IMR-90 (cell line): Measurements from ENCODE around the gene HLA-DOB. TPM values are rescaled to one million over a fixed set of nuclear protein-coding genes. Genes with fewer than 3 reads are reported as not detected.

Source experiments
- ATAC-seq: fragments of 200-7000 bp; cut with Tn5 transposase; 2 replicates; pipeline ENCODE4 v1.9.1; 2020; ENCODE audit warnings: low read depth, mild to moderate bottlenecking, moderate library complexity
- BruUV-seq: library from RNA; stranded (reverse); fragments of 400-500 nt; replicated peaks from 2 replicates; lab custom pipeline; 2021; lab: Mats Ljungman, UMichigan
- CTCF ChIA-PET: fragments of 300-600 bp; formaldehyde crosslinking; extraction: SDS; loops from one replicate; lab custom pipeline; 2021; ENCODE audit warnings: antibody characterized with exemption; lab: Yijun Ruan, JAX
- POLR2A ChIA-PET: fragments of 300-600 bp; sonication (Branson Sonifier 250); formaldehyde crosslinking; loops from one replicate; lab custom pipeline; 2022; ENCODE audit warnings: antibody characterized with exemption; ENCODE audit not compliant: unreplicated experiment; lab: Charles Lee
- DNase-seq: peaks from one replicate; pipeline ENCODE4 v3.0.0; 2013
- H2AFZ ChIP-seq: replicated peaks from 2 replicates; pipeline ENCODE3; 2013; ENCODE audit warnings: low read length, mild to moderate bottlenecking; ENCODE audit not compliant: poor library complexity
- H2AK5ac ChIP-seq: 2 replicates; pipeline ENCODE4 v1.6.1; 2013; ENCODE audit warnings: low read depth, low read length, inconsistent platforms
- H2AK9ac ChIP-seq: replicated peaks from 2 replicates; pipeline ENCODE3; 2013; ENCODE audit warnings: mild to moderate bottlenecking, low read depth, low read length, moderate library complexity; ENCODE audit not compliant: poor library complexity
- H2BK120ac ChIP-seq: 2 replicates; pipeline ENCODE4 v1.6.1; 2013; ENCODE audit warnings: low read depth, low read length, inconsistent platforms
- H2BK15ac ChIP-seq: 3 replicates; pipeline ENCODE4 v1.6.1; 2013; ENCODE audit warnings: low read depth, low read length, inconsistent platforms
- H2BK20ac ChIP-seq: 2 replicates; pipeline ENCODE4 v1.6.1; 2013; ENCODE audit warnings: low read depth, mild to moderate bottlenecking, inconsistent platforms, low read length, moderate library complexity
- H2BK5ac ChIP-seq: 2 replicates; pipeline ENCODE4 v1.6.1; 2013; ENCODE audit warnings: mild to moderate bottlenecking, low read depth, low read length, inconsistent platforms; ENCODE audit not compliant: poor library complexity, severe bottlenecking
- H3K14ac ChIP-seq: replicated peaks from 2 replicates; pipeline ENCODE4 v1.6.1; 2013; ENCODE audit warnings: low read depth, low read length, inconsistent platforms
- H3K18ac ChIP-seq: 2 replicates; pipeline ENCODE4 v1.6.1; 2013; ENCODE audit warnings: low read depth, low read length, control low read depth
- H3K23ac ChIP-seq: 2 replicates; pipeline ENCODE4 v1.6.1; 2013; ENCODE audit warnings: low read depth, low read length, inconsistent platforms
- H3K27ac ChIP-seq: 2 replicates; pipeline ENCODE4 v1.5.1; 2013; ENCODE audit warnings: mild to moderate bottlenecking, control low read depth, low read length; ENCODE audit not compliant: insufficient read depth
- H3K27me3 ChIP-seq: 2 replicates; pipeline ENCODE4 v1.6.1; 2013; ENCODE audit warnings: low read length; ENCODE audit not compliant: control insufficient read depth, insufficient read depth
- H3K36me3 ChIP-seq: 2 replicates; pipeline ENCODE4 v1.6.1; 2013; ENCODE audit warnings: low read length, mixed read lengths; ENCODE audit not compliant: control insufficient read depth, insufficient read depth
- H3K4ac ChIP-seq: 2 replicates; pipeline ENCODE4 v1.6.1; 2013; ENCODE audit warnings: low read depth, low read length, inconsistent platforms
- H3K4me1 ChIP-seq: 2 replicates; pipeline ENCODE4 v1.6.1; 2013; ENCODE audit warnings: low read length, mixed read lengths; ENCODE audit not compliant: control insufficient read depth, insufficient read depth
- H3K4me2 ChIP-seq: 2 replicates; pipeline ENCODE4 v1.6.1; 2013; ENCODE audit warnings: low read depth, mild to moderate bottlenecking, control low read depth, low read length, moderate library complexity
- H3K4me3 ChIP-seq: 2 replicates; pipeline ENCODE4 v1.5.1; 2013; ENCODE audit warnings: low read depth, mild to moderate bottlenecking, control low read depth, low read length, moderate library complexity; ENCODE audit not compliant: insufficient read depth
- H3K56ac ChIP-seq: 2 replicates; pipeline ENCODE4 v1.6.1; 2013; ENCODE audit warnings: low read length, inconsistent platforms; ENCODE audit not compliant: insufficient read depth; ENCODE audit errors: extremely low read depth
- H3K79me1 ChIP-seq, 2 experiments: 2 replicates each; pipeline ENCODE4 v1.6.1; 2013; ENCODE audit warnings: low read length in 2 of 2, inconsistent platforms in 1 of 2, low read depth in 1 of 2
- H3K9ac ChIP-seq: 2 replicates; pipeline ENCODE4 v1.6.1; 2013; ENCODE audit warnings: low read depth, low read length, control low read depth
- H3K9me1 ChIP-seq: 2 replicates; pipeline ENCODE4 v1.6.1; 2013; ENCODE audit warnings: low read length, inconsistent platforms; ENCODE audit not compliant: insufficient read depth
- H3K9me3 ChIP-seq: 2 replicates; pipeline ENCODE4 v1.6.1; 2013; ENCODE audit warnings: low read length; ENCODE audit not compliant: control insufficient read depth, insufficient read depth
- H4K20me1 ChIP-seq: 2 replicates; pipeline ENCODE4 v1.6.1; 2013; ENCODE audit warnings: low read length, inconsistent platforms; ENCODE audit not compliant: insufficient read depth
- H4K5ac ChIP-seq: 2 replicates; pipeline ENCODE4 v1.6.1; 2013; ENCODE audit warnings: mild to moderate bottlenecking, low read depth, low read length, control low read depth
- H4K8ac ChIP-seq, 2 experiments: 2 replicates each; pipeline ENCODE4 v1.6.1; 2013; ENCODE audit warnings: low read depth in 2 of 2, low read length in 2 of 2, control low read depth in 1 of 2, inconsistent platforms in 1 of 2
- H4K91ac ChIP-seq: 2 replicates; pipeline ENCODE4 v1.6.1; 2013; ENCODE audit warnings: low read depth, low read length, inconsistent platforms; ENCODE audit not compliant: insufficient read depth
- CEBPB ChIP-seq: IDR thresholded peaks from 2 replicates; pipeline ENCODE4 v1.6.1; 2012; ENCODE audit warnings: low read depth, low read length, improper control_type of control experiment
- CHD1 ChIP-seq: IDR thresholded peaks from 2 replicates; pipeline ENCODE4 v1.6.1; 2012; ENCODE audit warnings: low read depth, low read length, improper control_type of control experiment
- CTCF ChIP-seq: conservative IDR thresholded peaks from 2 replicates; pipeline ENCODE4 v1.5.1; 2012; ENCODE audit warnings: mild to moderate bottlenecking, low read depth, low read length, improper control_type of control experiment
- MAZ ChIP-seq: IDR thresholded peaks from 2 replicates; pipeline ENCODE4 v1.6.1; 2012; ENCODE audit warnings: low read depth, mild to moderate bottlenecking, low read length, improper control_type of control experiment, moderate library complexity, borderline replicate concordance
- NFE2L2 ChIP-seq: fragments of 150-350 bp; IDR thresholded peaks from 2 replicates; pipeline ENCODE4 v1.6.1; 2016; ENCODE audit warnings: low read depth, mild to moderate bottlenecking, low read length
- RAD21 ChIP-seq: IDR thresholded peaks from 2 replicates; pipeline ENCODE4 v1.6.1; 2012; ENCODE audit warnings: low read length, improper control_type of control experiment
- SMC3 ChIP-seq: fragments of 150-350 bp; IDR thresholded peaks from 2 replicates; pipeline ENCODE4 v1.6.1; 2016; ENCODE audit warnings: low read depth, mild to moderate bottlenecking, antibody characterized with exemption, low read length, moderate library complexity
- WGBS, 2 experiments: methylation state at CpG; one replicate each; pipeline versions ENCODE4 v1.1.5 to v1.1.7; 2013; ENCODE audit warnings: missing lambda C conversion rate in 2 of 2; ENCODE audit not compliant: insufficient read length in 1 of 2; ENCODE audit errors: extremely low coverage in 2 of 2; 5-methylcytosine and 5-hydroxymethylcytosine counted together
- dilution Hi-C: fragments of 300-500 bp; cut with HindIII; formaldehyde crosslinking; loops from one replicate; pipeline ENCODE4 v1.14.3; 2018; ENCODE audit warnings: low sequenced_read_pairs; ENCODE audit not compliant: unreplicated experiment
- in situ Hi-C: fragments of 300-500 bp; cut with MboI; formaldehyde crosslinking; loops from 3 replicates; pipeline ENCODE4 v1.14.3; 2019; ENCODE audit warnings: low sequenced_read_pairs, inconsistent platforms, mixed read lengths
- intact Hi-C: fragments of 100-400 bp; cut with micrococcal nuclease; formaldehyde crosslinking; loops from 2 replicates; pipeline ENCODE4 v1.10.0; 2022
- polyA plus RNA-seq, 3 experiments: library from polyadenylated mRNA; depleted of rRNA; stranded (reverse); fragments of >200 nt; gene quantifications; 2 replicates each; pipeline ENCODE4 v1.2.3, GENCODE V29; 2012; ENCODE audit warnings: low replicate concordance in 1 of 3
- total RNA-seq: library from RNA; depleted of rRNA; stranded (reverse); fragments of >200 nt; gene quantifications from 2 replicates; pipeline ENCODE4 v1.2.3, GENCODE V29; 2012
- TF ChIP-seq, protein P1 (sequence below): fragments of 150-350 bp; IDR thresholded peaks from 2 replicates; pipeline ENCODE4 v1.6.1; 2016; ENCODE audit warnings: low read depth, mild to moderate bottlenecking, low read length, moderate library complexity, borderline replicate concordance

HLA-DOB gene
- total and polyA plus RNA-seq, 2 of the 4 experiments (the other 2 are of a cell fraction) = 0.36 to 2.3 TPM

- no peak for TF ChIP-seq MAZ
- TF ChIP-seq CHD1 = no peak
- TF ChIP-seq SMC3 = no peak
- TF ChIP-seq CTCF = no peak
- no peak for TF ChIP-seq NFE2L2
- TF ChIP-seq CEBPB = no peak
- no peak for TF ChIP-seq RAD21
- TF ChIP-seq, protein P1, sequence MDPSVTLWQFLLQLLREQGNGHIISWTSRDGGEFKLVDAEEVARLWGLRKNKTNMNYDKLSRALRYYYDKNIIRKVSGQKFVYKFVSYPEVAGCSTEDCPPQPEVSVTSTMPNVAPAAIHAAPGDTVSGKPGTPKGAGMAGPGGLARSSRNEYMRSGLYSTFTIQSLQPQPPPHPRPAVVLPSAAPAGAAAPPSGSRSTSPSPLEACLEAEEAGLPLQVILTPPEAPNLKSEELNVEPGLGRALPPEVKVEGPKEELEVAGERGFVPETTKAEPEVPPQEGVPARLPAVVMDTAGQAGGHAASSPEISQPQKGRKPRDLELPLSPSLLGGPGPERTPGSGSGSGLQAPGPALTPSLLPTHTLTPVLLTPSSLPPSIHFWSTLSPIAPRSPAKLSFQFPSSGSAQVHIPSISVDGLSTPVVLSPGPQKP = no peak
- Histone ChIP-seq H2BK120ac (no peak overlapping the region), H3K4me3 (no peak overlapping the region), H2BK15ac (no peak overlapping the region), H4K8ac (no peak overlapping the region), H3K79me1 (no peaks in the 10 kb centered on the region), H3K23ac (no peak overlapping the region), H2BK5ac (no peak overlapping the region), H3K18ac (no peak overlapping the region), H4K91ac (no peak overlapping the region), H3K27ac (no peak overlapping the region), H3K4me1 (no peaks in the 10 kb centered on the region), H3K9me3 (no peaks in the 10 kb centered on the region), H2AFZ (no peak overlapping the region), H3K36me3 (no peaks in the 10 kb centered on the region), H3K14ac (no peak overlapping the region), H2AK9ac (no peak overlapping the region), H3K4me2 (no peak overlapping the region), H3K27me3 (peaks cover 4% of the 10 kb centered on the region), H3K4ac (no peak overlapping the region), H3K9me1 (no peaks in the 10 kb centered on the region), H2BK20ac (no peak overlapping the region), H3K56ac (no peak overlapping the region), H3K9ac (no peak overlapping the region), H4K20me1 (no peaks in the 10 kb centered on the region), H4K5ac (no peak overlapping the region), H2AK5ac (no peak overlapping the region)
- POLR2A ChIA-PET = no interaction called here
- BruUV-seq = no TSS peak
- no CpG with 5 or more reads among the region's 1 CpG for WGBS, 2 experiments
- DNase-seq (no peak), ATAC-seq (no peak)
- CTCF ChIA-PET = no interaction called here
- intact Hi-C loops = no loop called here
- dilution Hi-C loops = no loop called here
- in situ Hi-C loops = loop anchor here (5.0 kb wide), 1 partner anchor 102 kb away; no protein-coding TSS in a partner anchor
These were observed 52.8 kb downstream of the HLA-DOB start for GRCh38 chr6:32764048-32764447.
